Right lobe of liver (tissue), 6 donors: ENCODE results near the gene CUBN. TPM values are rescaled to one million over a fixed set of nuclear protein-coding genes. Genes with fewer than 3 reads are reported as not detected.

Experiments used
- ATAC-seq, 4 donors: fragments of 200-7000 bp; cut with Tn5 transposase; one replicate each; pipeline ENCODE4 v1.9.1; 2020; ENCODE audit warnings: mild to moderate bottlenecking in 4 of 4, moderate library complexity in 4 of 4
- DNase-seq, 3 donors: peaks; one replicate each; pipeline ENCODE4 v3.0.0-alpha.2; 2020
- H3K27ac ChIP-seq, 3 donors: fragments of 200-600 bp; one replicate each; pipeline ENCODE4 v1.8.0; 2022
- H3K27me3 ChIP-seq, 2 donors: fragments of 200-600 bp; one replicate each; pipeline ENCODE4 v1.8.0; 2022
- H3K36me3 ChIP-seq, 4 donors: fragments of 200-600 bp; sonication (generic) in 1 of 4; one replicate each; pipeline versions ENCODE4 v1.5.1 to v1.8.0; 2017 to 2022; ENCODE audit warnings: control low read depth in 1 of 4
- H3K4me1 ChIP-seq, 4 donors: fragments of 200-600 bp; sonication (generic) in 1 of 4; one replicate each; pipeline versions ENCODE4 v1.5.1 to v1.8.0; 2017 to 2022; ENCODE audit warnings: control low read depth in 1 of 4
- H3K4me3 ChIP-seq, 3 donors: fragments of 200-600 bp; one replicate each; pipeline ENCODE4 v1.8.0; 2022
- H3K9me3 ChIP-seq, 4 donors: fragments of 200-600 bp; sonication (generic) in 1 of 4; one replicate each; pipeline versions ENCODE4 v1.5.1 to v1.8.0; 2017 to 2022; ENCODE audit warnings: control low read depth in 1 of 4
- POLR2A ChIP-seq: fragments of 450-650 bp; IDR thresholded peaks from one replicate; pipeline ENCODE4 v1.6.1; 2017; ENCODE audit warnings: antibody characterized with exemption, mild to moderate bottlenecking
- WGBS: methylation state at CpG from one replicate; pipeline ENCODE4 v1.1.6; 2018; ENCODE audit warnings: low coverage, low lambda C conversion rate; ENCODE audit not compliant: insufficient coverage; ENCODE audit errors: missing lambda C conversion rate; 5-methylcytosine and 5-hydroxymethylcytosine counted together
- intact Hi-C, 2 donors: fragments of 100-400 bp; cut with DNase I; formaldehyde crosslinking; loops; one replicate each; pipeline versions ENCODE4 v1.11.2 to v1.14.1; 2022
- total RNA-seq, 6 experiments: library from RNA; depleted of rRNA in 2 of 6; stranded (reverse); fragments of >200 nt in 2 of 6; fragmentation: NEBNext Ultra II Directional in 3 of 6; extraction: Animal tissue kit (Norgen Biotek cat#: 25700) in 3 of 6; gene quantifications; one replicate each; pipeline versions ENCODE4 v1.1.0 to v1.2.4, GENCODE V29; 2016 to 2023
- TF ChIP-seq, protein P1 (sequence below), 4 donors: fragments of 200-600 bp in 3 of 4; fragments of 450-650 bp in 1 of 4; IDR thresholded peaks; one replicate each; pipeline versions ENCODE4 v1.5.1 to v1.8.0; 2016 to 2022; ENCODE audit warnings: antibody characterized with exemption in 4 of 4, mild to moderate bottlenecking in 2 of 4
- donor health status: DM: no; HTN: yes; CAD: no.
- donor health status: DM: no; HTN: no; CAD: no.
- donor health status: DM: no; HTN: no; CAD: no.
- donor health status: DM: no; HTN: yes; CAD: no.
- donor health status: DM: no; HTN: yes; CAD: no.

Gene CUBN
- total RNA-seq, 6 experiments from 2014 or later: 0.07 to 0.74 (median 0.27) TPM

DNA sequence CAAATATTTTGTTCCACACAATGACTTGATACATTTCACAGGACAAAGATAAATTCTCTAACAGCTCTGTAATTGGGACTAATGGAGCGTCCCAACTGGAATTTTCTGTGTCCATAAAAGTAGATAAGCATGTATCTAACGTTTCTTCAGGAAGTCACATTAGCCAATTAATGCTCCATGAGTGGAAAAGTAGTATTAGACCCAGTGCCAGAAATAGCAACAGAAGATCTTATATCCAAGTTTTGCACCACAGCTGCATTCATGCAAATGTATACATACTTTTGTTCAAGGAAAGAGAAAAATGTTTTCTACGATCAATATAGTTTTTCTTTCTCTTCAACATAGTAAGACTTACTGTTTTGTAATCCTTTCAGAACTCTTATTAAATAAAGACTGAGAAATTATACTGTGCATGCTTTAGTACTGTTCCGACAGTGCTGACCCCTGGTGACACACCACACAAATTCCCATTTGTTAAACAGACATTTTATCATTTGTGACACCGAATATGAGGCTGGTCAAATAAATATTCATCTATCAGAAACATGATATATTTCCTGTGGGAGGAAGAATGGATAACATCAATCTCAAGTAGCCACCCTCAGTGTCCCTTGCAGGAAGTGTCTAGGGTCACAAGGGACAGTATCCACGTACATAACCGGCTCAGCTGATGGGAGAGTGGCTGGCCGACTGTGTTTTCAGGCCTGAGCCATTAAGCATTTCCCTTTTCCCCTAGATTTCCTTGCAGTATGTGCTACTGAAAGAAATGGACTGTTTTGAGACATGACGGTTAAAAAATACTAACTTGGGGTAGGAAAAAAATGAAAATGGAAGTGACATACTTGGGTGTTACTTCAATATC is 210.3 kb downstream of the CUBN start:
- no peaks in the 10 kb centered on the region for H3K27me3 ChIP-seq
- H3K27ac ChIP-seq: no peak overlapping the region
- no peak for DNase-seq
- ATAC-seq: peak in 1 of 4 donors; percentile 41
- H3K4me1 ChIP-seq: no peaks in the 10 kb centered on the region
- no peak overlapping the region for H3K4me3 ChIP-seq
- intact Hi-C loops: no loop called here
- TF ChIP-seq POLR2A: no peak
- TF ChIP-seq, protein P1, sequence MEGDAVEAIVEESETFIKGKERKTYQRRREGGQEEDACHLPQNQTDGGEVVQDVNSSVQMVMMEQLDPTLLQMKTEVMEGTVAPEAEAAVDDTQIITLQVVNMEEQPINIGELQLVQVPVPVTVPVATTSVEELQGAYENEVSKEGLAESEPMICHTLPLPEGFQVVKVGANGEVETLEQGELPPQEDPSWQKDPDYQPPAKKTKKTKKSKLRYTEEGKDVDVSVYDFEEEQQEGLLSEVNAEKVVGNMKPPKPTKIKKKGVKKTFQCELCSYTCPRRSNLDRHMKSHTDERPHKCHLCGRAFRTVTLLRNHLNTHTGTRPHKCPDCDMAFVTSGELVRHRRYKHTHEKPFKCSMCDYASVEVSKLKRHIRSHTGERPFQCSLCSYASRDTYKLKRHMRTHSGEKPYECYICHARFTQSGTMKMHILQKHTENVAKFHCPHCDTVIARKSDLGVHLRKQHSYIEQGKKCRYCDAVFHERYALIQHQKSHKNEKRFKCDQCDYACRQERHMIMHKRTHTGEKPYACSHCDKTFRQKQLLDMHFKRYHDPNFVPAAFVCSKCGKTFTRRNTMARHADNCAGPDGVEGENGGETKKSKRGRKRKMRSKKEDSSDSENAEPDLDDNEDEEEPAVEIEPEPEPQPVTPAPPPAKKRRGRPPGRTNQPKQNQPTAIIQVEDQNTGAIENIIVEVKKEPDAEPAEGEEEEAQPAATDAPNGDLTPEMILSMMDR (IDR thresholded peaks at IDR 0.05): no peak
- H3K36me3 ChIP-seq: no peaks in the 10 kb centered on the region
- WGBS: 56% methylated on average over 9 of the region's 9 CpGs
- no peaks in the 10 kb centered on the region for H3K9me3 ChIP-seq

DNA sequence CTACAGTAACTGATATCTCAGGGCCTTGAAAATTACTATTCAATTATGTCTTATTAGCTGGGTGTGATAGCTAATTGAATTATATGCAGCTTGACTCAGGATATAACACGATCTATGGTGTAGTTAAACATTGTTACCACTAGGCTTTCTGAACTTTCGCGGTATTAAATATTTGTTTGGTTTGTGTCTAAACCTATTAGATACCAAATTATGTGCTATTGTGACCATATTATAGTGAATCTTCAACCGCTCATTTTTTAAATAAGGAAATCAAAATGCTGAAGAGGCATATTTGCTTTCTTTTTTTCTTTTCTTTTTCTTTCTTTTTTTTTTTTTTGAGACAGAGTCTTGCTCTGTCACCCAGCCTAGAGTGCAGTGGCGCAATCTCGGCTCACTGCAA is 213.1 kb downstream of the CUBN start:
- no peaks in the 10 kb centered on the region for H3K4me1 ChIP-seq
- WGBS: 96% methylated on average over 4 of the region's 6 CpGs
- H3K4me3 ChIP-seq: no peak overlapping the region
- TF ChIP-seq, protein P1 (IDR thresholded peaks at IDR 0.05): no peak
- no peak for TF ChIP-seq POLR2A
- ATAC-seq (no peak), DNase-seq (no peak)
- H3K9me3 ChIP-seq: no peaks in the 10 kb centered on the region
- no peaks in the 10 kb centered on the region for H3K27me3 ChIP-seq
- intact Hi-C loops: no loop called here
- H3K36me3 ChIP-seq: no peaks in the 10 kb centered on the region
- H3K27ac ChIP-seq: no peak overlapping the region

DNA sequence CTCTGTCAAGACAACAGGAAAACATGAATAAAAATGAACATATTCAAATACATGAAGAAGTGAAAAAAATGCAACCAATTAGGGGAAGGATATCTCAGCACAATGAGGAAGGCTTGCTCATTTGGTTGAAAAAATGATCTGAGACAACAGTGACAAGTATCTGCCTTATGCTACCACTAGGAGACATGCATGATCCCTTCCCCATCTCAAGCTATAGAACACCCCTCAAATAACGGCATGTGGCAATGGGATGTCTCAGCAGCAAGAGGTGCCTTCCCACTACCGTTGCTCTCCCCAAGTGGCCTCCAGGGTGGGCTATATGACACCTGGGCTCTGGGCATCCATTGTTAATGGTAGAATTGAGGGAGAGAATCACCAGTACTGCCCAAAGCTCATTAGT is 214.3 kb downstream of the CUBN start:
- Histone ChIP-seq H3K36me3 (no peaks in the 10 kb centered on the region), H3K27me3 (no peaks in the 10 kb centered on the region), H3K4me1 (no peaks in the 10 kb centered on the region), H3K9me3 (no peaks in the 10 kb centered on the region), H3K27ac (no peak overlapping the region), H3K4me3 (no peak overlapping the region)
- TF ChIP-seq, protein P1 (IDR thresholded peaks at IDR 0.05): no peak
- TF ChIP-seq POLR2A: no peak
- 0% methylated on average over 1 of the region's 2 CpGs for WGBS
- ATAC-seq (no peak), DNase-seq (no peak)
- intact Hi-C loops: no loop called here

DNA sequence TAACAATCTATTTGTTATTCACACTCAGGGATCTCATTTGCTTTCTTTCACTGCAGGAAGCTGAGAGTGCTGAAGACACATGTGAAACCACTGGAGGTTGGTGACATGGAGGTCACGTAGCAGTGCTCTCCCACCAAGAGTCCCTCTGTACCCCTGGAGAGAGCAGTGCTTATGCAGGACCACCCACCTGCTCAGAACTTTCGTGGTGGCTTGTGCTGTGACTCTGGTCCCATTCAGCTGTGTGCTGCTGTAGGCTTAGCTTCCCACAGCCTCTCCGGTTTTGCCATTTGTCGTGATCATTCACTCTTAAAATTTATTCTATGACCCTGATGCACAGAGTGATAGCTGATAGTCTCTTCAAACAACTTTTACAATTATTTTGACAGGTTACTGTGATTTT is 216.3 kb downstream of the CUBN start:
- Histone ChIP-seq H3K4me1 (no peaks in the 10 kb centered on the region), H3K27ac (no peak overlapping the region), H3K9me3 (no peaks in the 10 kb centered on the region), H3K36me3 (no peaks in the 10 kb centered on the region), H3K27me3 (no peaks in the 10 kb centered on the region), H3K4me3 (no peak overlapping the region)
- DNase-seq (no peak), ATAC-seq (no peak)
- 78% methylated on average over 3 of the region's 4 CpGs for WGBS
- TF ChIP-seq POLR2A: no peak
- TF ChIP-seq, protein P1 (IDR thresholded peaks at IDR 0.05): no peak
- intact Hi-C loops: no loop called here
